CD4-positive, alpha-beta T cell treated with Interleukin-12 subunit alpha and Interleukin-12 subunit beta, for 1 hour (primary cell): ENCODE data around the gene NSMCE1.

Source experiments
- DNase-seq: peaks from one replicate; pipeline ENCODE4 v3.0.0-alpha.2; 2020

Gene NSMCE1

DNA sequence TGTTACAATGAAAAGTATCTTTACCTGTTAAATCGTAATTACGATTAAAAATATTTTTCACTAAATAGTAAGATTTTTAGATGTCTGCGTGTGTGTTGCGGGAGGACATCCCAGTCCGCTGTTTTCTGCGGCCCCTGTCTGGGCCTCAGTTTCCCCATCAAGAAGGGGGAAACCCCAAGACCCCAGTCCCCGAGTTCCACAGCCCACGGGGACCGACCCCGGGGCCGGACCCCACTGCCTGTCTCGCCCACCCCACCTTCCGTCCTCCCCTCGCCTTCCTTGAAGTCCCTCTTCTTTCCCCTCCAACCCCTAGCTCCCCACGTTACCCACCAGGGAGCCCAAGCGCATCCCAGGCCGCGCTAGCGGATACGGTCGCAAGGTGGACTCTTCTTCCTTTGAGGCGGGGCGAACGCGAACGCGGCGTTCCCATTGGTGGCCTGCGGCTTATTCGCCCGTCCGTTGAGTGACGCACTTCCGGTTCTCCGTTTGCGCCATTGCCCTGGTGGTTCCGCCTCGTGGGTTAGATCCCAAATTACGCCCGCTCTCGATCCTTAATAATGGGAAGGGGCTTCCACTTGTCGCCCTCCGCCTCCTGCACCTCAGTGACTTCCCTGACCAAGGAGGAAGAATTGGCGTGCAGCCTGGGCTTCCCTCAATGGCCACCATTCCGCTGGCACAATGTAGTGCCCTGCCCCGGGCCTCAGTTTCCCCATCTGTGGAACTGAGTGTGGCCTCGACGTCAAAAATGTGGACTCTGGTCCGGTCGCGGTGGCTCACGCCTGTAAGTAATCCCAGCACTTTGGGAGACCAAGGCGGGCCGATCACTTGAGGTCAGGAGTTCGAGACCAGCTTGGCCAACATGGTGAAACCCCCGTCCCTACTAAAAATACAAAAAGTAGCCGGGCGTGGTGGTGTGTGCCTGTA lies at the start of gene NSMCE1:
TSS of gene NSMCE1 (minus strand) at position 397 of the 924 bp plus-strand sequence. CDS start 11,202 bp downstream, outside the sequence.
- DNase-seq: peak; percentile 96

DNA sequence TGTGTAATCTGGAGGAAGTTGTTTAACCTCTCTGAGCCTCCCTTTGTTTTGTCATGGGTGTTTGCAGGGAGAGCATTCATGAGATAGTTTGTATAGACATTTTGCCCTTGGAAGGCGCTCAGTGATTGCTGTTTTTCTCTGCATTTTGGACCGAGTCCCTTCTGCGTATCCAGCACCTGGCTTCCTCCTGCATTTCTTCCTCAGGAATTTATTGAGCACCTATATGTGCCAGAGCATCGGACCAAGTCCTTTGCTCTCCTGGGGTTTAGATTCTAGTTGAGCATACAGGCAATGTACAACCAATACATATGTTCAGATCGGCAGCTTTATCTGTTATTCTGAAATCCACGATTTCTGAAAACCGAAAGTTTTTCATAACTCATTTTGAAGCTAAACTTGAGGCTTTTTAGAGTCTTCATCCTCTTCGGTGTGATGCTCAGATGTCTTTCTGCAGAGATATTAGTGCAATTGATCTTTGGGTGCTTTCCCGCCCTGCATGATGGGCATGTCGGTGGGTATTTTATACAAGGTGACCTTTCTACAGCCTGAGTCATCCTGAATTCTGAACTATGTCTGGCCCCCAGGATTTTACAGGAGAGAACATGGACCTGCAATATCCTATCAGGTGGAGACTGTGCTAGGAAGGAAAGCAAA lies 49.3 kb upstream of the NSMCE1 start:
- peak; percentile 29 for DNase-seq

DNA sequence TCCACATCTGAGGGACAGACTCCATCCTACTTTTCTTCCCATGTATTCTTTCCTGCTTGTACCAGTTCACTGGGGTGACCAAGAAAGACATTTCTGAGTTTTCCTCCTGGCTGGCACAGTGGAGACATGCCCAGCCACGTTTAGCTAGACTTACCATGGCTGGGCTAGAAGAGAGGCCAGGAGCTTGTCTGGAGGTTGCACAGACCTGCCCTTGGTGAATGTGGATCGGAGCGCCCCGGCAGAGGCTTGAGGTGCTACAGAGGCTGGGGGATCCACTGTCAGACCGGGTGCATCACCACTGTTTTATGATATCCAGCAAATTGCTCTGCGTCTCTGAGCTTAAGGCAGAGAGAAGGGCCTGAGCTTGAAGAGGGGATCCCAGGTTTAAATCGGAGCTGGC lies 48.7 kb upstream of the NSMCE1 start:
- no peak for DNase-seq

- DNase-seq: no peak
Measured at GRCh38 chr16:27316038-27316680, 47.6 kb upstream of the NSMCE1 start.

DNA sequence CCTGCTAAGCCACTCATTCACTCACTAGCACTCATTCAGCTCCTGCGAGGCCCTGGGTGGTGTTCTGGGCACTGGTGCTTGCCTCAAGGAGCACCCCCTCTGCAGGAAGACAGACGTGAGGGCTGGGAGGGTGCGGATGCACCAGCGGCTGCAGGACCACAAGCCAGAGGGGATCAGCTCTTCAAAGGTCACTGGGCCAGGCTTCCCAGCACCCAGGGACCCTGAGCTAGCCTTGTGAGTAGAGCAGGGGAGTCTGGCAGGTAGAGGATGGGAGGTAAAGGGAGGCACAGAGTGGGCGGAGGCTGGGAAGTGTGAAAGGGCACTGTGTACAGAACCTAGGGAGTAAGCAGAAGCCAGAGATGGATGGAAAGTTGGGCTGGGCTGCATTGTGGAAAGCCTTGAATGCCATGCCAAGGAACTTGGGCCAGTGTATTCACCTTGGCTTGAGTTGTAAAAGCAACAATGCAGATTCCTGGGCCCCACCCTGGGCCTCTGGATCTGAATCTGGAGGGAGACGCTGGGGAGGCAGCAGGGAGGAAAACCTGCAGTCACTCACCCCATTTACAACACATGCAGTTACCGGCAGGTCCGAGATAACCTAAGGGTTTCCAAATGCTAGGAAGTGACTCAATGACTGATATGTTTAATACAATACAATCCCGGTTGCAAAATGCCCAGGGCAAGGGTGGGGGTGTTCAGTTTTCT lies 46.9 kb upstream of the NSMCE1 start:
- DNase-seq: peak; percentile 52

GRCh38 chr16:27314986-27315332 lies 46.4 kb upstream of the NSMCE1 start:
- DNase-seq: no peak

DNA sequence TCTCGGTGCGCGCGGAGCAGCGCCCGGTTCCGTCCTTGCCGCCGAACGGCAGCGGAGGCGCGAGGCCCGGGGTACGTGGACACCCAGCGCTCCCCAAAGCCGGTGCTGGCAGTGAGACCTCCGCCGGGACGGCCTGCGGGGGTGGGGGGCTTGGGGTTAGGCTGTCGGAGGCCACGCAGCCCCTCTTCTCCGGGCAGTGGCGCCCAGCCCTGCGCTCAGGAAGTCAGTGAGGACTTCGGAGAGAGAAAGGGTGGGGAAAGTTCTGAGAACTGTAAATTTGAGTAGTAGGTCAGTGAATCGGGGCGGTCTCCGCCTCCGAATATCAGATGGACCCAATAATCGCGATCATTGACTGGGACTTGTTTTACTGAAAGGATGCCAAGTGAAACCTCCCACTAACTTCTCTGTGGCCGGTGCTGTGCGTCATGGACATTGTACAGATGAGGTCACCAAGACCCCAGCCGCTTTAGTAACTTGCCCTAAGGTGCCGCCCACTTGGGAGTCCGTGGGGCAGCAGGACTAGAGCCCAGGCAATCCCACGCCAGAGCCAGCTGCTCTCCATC lies 45.7 kb upstream of the NSMCE1 start:
- DNase-seq: peak; percentile 54

DNA sequence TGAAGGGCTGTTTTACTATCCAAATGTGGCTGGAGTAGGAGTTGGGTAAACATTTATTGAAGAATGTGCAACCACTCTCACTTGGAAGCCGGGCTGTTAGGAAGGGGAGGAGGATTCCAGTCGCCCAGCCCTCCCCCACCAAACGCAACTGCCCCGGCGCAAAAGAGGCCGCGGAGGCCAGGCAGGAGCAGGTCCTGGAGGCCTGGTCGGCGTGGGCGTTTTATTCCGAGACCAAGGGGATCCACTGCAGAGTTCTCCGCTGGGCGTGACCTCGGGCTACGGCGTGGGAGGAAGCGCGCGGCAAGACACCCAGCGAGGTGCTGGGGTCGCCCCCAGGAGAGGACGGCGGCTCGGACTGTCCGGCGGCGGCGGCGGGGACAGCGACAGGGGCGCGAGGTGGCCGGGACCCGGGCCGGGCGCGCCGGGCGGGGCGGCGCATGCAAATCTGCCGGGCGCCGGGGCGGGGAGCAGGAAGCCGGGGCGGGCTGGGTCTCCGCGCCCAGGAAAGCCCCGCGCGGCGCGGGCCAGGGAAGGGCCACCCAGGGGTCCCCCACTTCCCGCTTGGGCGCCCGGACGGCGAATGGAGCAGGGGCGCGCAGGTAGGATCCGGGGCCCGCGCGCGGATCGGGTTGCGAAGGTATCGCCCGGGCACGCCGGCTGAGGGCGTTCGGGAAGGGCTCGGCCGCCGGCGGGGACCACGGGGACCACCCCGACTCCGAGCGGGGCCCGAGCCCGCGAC lies 45.0 kb upstream of the NSMCE1 start, which contains the start of gene IL4R:
TSS of gene IL4R (plus strand) at position 553 of the 739 bp plus-strand sequence. CDS start 26,230 bp downstream, outside the sequence.
- DNase-seq: peak; percentile 66

GRCh38 chr16:27312580-27313421 lies 44.2 kb upstream of the NSMCE1 start:
- no peak for DNase-seq

DNA sequence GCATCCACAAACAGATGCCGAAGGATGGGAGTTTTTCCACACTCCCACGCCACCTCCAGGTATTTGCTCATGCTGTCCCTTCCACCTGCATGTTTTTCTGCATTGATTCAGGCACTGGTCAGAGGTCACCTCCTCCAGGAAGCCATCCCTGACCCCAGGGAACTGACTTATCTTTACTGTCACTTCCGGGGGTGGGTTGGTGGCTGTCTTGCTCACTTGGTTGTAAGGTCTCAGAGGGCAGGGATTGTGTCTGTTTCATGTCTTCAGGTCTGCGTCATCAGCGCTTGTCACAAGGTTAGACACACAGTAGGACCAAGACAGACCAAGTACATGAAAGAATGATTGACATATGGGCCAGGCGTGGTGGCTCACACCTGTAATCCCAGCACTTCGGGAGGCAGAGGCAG lies 43.3 kb upstream of the NSMCE1 start:
- DNase-seq: no peak

DNA sequence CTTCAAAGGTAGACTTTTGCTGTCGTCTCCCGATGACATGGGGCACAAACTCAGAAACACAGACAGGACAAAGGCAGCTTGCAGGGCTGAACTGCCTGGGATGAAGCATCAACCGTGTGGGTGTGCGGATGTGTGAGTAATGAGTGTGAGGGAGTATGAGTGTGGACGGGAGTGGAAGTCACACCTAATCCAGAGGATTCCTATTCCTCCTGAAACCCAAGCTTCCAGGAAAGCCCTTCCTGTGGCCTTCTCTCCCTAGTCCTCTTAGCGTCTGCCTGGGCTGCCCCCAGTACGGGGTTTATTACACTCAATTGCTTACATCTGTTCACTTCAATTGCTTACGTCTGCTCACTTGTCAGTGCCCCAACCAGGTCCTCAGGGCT lies 42.9 kb upstream of the NSMCE1 start:
- no peak for DNase-seq

GRCh38 chr16:27310576-27311447 lies 42.2 kb upstream of the NSMCE1 start:
- DNase-seq: no peak

DNA sequence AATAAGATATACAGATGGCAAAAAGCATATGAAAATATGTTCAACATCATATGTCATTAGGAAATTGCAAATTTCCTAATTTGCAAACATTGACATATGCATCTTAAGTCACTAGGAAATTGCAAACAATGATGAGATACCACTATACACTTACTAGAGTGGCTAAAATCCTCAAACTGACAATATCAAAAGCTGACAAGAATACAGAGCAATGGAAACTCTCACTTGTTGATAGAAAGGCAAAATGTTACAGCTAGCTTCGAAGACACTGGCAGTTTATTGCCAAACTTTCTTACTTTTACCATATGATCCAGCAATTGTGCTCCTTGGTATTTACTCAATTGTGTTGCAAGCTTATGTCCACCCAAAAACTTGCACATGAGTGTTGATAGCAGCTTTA lies 40.2 kb upstream of the NSMCE1 start:
- DNase-seq: no peak

GRCh38 chr16:27305839-27306442 lies 37.4 kb upstream of the NSMCE1 start:
- DNase-seq: no peak

GRCh38 chr16:27304881-27305745 lies 36.5 kb upstream of the NSMCE1 start:
- no peak for DNase-seq

DNA sequence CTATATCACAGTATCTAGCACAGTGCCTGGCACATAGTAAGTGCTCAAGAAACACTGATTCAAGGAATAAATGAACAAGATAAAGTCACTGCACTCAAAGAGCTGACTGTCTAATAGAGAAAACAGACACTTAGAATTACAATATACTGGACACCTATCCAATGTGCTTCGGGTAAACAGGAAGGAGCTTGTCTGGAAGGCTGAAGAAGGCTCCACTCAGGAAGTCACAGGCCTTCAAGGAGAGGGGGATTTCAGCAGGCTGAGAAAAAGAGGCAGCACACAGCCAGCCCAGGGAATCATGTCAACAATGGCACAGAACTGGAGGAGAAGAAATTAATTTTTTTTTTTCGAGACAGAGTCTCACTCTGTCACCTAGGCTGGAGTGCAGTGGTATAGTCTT lies 35.5 kb upstream of the NSMCE1 start:
- no peak for DNase-seq

DNA sequence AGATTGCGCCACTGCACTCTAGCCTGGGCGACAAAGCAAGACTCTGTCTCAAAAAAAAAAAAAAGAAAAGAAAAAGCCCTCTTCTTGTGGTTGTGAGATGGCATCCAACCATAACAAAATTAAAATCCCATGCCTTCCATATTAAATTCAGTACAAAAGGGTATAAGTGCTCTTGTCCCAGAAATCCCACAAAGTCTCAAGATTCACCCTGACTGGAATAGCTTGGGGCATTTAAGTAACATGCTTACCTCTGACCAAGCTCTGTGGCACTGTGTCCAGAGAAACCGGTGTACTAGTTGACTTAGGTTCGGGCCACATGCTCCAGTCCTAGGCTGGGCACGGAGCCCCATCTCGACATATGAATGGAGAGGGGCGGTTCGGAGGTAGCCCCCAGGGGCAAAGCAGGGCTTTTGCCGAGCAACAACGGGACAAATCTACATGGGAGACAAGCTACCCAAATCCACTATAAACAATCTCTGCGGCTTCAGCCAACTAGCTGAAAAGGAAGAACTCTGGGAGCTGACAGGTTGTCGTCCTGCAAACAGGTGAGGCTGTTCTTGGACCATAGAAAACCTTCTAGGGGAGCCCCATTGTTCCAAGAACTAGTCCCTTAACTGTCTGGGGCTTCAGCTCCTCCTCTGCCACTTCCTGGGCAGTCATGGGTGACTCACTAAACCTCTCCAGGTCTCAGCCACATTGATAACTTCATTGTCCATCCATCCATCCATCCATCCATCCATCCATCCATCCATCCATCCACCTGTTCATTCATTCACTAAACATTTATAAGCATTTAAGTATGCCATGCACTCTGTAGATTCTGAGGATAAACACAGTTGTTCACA lies 34.9 kb upstream of the NSMCE1 start:
- DNase-seq: no peak
